Right lobe of liver (tissue), 4 donors: ENCODE measurements around the gene KBTBD12.

Experiments used
- CTCF ChIP-seq, 4 donors: fragments of 200-600 bp in 3 of 4; fragments of 450-650 bp in 1 of 4; IDR thresholded peaks; one replicate each; pipeline versions ENCODE4 v1.5.1 to v1.8.0; 2016 to 2022; ENCODE audit warnings: antibody characterized with exemption in 4 of 4, mild to moderate bottlenecking in 2 of 4
- POLR2A ChIP-seq: fragments of 450-650 bp; IDR thresholded peaks from one replicate; pipeline ENCODE4 v1.6.1; 2017; ENCODE audit warnings: antibody characterized with exemption, mild to moderate bottlenecking
- donor health status: DM: no; HTN: no; CAD: no.
- donor health status: DM: no; HTN: no; CAD: no.
- donor health status: DM: no; HTN: yes; CAD: no.

- TF ChIP-seq POLR2A = no peak
- no peak for TF ChIP-seq CTCF (IDR thresholded peaks at IDR 0.05)
These were observed 97.0 kb downstream of the KBTBD12 start for GRCh38 chr3:128012050-128012449.
